Astrocyte of the hippocampus (primary cell): ENCODE results near the gene SULT1B1.
A peak's percentile ranks its signal among the peaks of the same experiment; 100 is the strongest.

Experiments used
- DNase-seq: peaks from one replicate; pipeline ENCODE4 v3.0.0; 2011; ENCODE audit warnings: low read depth, low spot score

SULT1B1 gene

GRCh38 chr4:69749771-69750170 is 10.6 kb downstream of the SULT1B1 start:
- peak; percentile 16 for DNase-seq

- no peak for DNase-seq
These were observed 12.2 kb downstream of the SULT1B1 start for GRCh38 chr4:69748173-69748572.

GRCh38 chr4:69744157-69744478 is 16.3 kb downstream of the SULT1B1 start:
- DNase-seq = no peak

GRCh38 chr4:69743476-69744156 is 16.8 kb downstream of the SULT1B1 start:
- no peak for DNase-seq

GRCh38 chr4:69742596-69742995 is 17.8 kb downstream of the SULT1B1 start:
- no peak for DNase-seq

GRCh38 chr4:69738872-69739271 is 21.5 kb downstream of the SULT1B1 start:
- no peak for DNase-seq

GRCh38 chr4:69735119-69735518 is 25.3 kb downstream of the SULT1B1 start:
- DNase-seq = no peak

- DNase-seq = no peak
These were observed 28.6 kb downstream of the SULT1B1 start for GRCh38 chr4:69731847-69732246.

- no peak for DNase-seq
These were observed 29.2 kb downstream of the SULT1B1 start for GRCh38 chr4:69731241-69731640.

- DNase-seq = no peak
These were observed 30.4 kb downstream of the SULT1B1 start for GRCh38 chr4:69730002-69730401.

- no peak for DNase-seq
These were observed 32.5 kb downstream of the SULT1B1 start for GRCh38 chr4:69727926-69728325.

GRCh38 chr4:69727426-69727825 is 33.0 kb downstream of the SULT1B1 start:
- DNase-seq = no peak

- no peak for DNase-seq
These were observed 33.4 kb downstream of the SULT1B1 start for GRCh38 chr4:69726971-69727370.

GRCh38 chr4:69718396-69719271 is 41.8 kb downstream of the SULT1B1 start:
- peak; percentile 9 for DNase-seq

- no peak for DNase-seq
These were observed 42.6 kb downstream of the SULT1B1 start for GRCh38 chr4:69717778-69718177.

GRCh38 chr4:69716654-69717053 is 43.8 kb downstream of the SULT1B1 start:
- no peak for DNase-seq

GRCh38 chr4:69714086-69714485 is 46.3 kb downstream of the SULT1B1 start:
- DNase-seq = no peak

GRCh38 chr4:69713593-69713992 is 46.8 kb downstream of the SULT1B1 start:
- DNase-seq = no peak

- no peak for DNase-seq
These were observed 49.8 kb downstream of the SULT1B1 start for GRCh38 chr4:69710580-69710979.

GRCh38 chr4:69708211-69708610 is 52.2 kb downstream of the SULT1B1 start:
- no peak for DNase-seq

GRCh38 chr4:69707807-69708206 is 52.6 kb downstream of the SULT1B1 start:
- no peak for DNase-seq

- no peak for DNase-seq
These were observed 58.2 kb downstream of the SULT1B1 start for GRCh38 chr4:69702201-69702600.

- no peak for DNase-seq
These were observed 58.7 kb downstream of the SULT1B1 start for GRCh38 chr4:69701696-69702095.
